A549 (cell line): Measurements from ENCODE around the gene SLC28A1.

Experiments used
- CBX2 ChIP-seq: fragments of 200-600 bp; sonication (generic); IDR thresholded peaks from 2 replicates; pipeline ENCODE4 v1.6.1; 2016; ENCODE audit warnings: low read depth, mild to moderate bottlenecking, borderline replicate concordance
- CEBPB ChIP-seq, 2 experiments: fragments of >200 bp in 1 of 2; sonication (Bioruptor Twin) in 1 of 2; formaldehyde crosslinking in 1 of 2; IDR thresholded peaks; 2 replicates each; pipeline ENCODE4 v1.6.1; 2012 to 2016
- CHD2 ChIP-seq: fragments of 150-350 bp; IDR thresholded peaks from 2 replicates; pipeline ENCODE4 v1.6.1; 2014; ENCODE audit warnings: low read length; ENCODE audit not compliant: partially characterized antibody
- HDAC2 ChIP-seq: fragments of 200-600 bp; sonication (generic); IDR thresholded peaks from 2 replicates; pipeline ENCODE4 v1.6.1; 2016
- KDM1A ChIP-seq: fragments of 200-600 bp; sonication (generic); IDR thresholded peaks from 2 replicates; pipeline ENCODE4 v1.6.1; 2016; ENCODE audit warnings: low read depth, mild to moderate bottlenecking
- KDM5A ChIP-seq: fragments of 200-600 bp; sonication (generic); IDR thresholded peaks from 2 replicates; pipeline ENCODE4 v1.6.1; 2016; ENCODE audit warnings: antibody characterized with exemption, mild to moderate bottlenecking
- NPAS2 ChIP-seq: fragments of 250-450 bp; sonication (Bioruptor Pico); IDR thresholded peaks from 2 replicates; pipeline ENCODE4 v1.8.0; 2022; ENCODE audit warnings: mild to moderate bottlenecking, moderate library complexity, borderline replicate concordance
- POLR2A ChIP-seq: IDR thresholded peaks from 2 replicates; pipeline ENCODE4 v1.6.1; 2012; ENCODE audit warnings: mild to moderate bottlenecking, low read length
- POLR2AphosphoS2 ChIP-seq: conservative IDR thresholded peaks from 2 replicates; pipeline ENCODE4 v1.6.1; 2012; ENCODE audit warnings: low read length, improper control_type of control experiment, inconsistent platforms
- TF ChIP-seq, protein P1 (sequence below): fragments of >200 bp; sonication (Bioruptor Twin); formaldehyde crosslinking; IDR thresholded peaks from 3 replicates; pipeline ENCODE4 v1.5.1; 2016
- TF ChIP-seq, protein P2 (sequence below): IDR thresholded peaks from 2 replicates; pipeline ENCODE4 v1.6.1; 2012
- TF ChIP-seq, protein P3 (sequence below): fragments of 450-650 bp; IDR thresholded peaks from 2 replicates; pipeline ENCODE4 v1.6.1; 2014; ENCODE audit warnings: antibody characterized with exemption
- TF ChIP-seq, protein P4 (sequence below): fragments of >200 bp; sonication (Bioruptor Twin); formaldehyde crosslinking; IDR thresholded peaks from 2 replicates; pipeline ENCODE4 v1.6.1; 2016
- TF ChIP-seq, protein P5 (sequence below): IDR thresholded peaks from 2 replicates; pipeline ENCODE4 v1.6.1; 2012

DNA sequence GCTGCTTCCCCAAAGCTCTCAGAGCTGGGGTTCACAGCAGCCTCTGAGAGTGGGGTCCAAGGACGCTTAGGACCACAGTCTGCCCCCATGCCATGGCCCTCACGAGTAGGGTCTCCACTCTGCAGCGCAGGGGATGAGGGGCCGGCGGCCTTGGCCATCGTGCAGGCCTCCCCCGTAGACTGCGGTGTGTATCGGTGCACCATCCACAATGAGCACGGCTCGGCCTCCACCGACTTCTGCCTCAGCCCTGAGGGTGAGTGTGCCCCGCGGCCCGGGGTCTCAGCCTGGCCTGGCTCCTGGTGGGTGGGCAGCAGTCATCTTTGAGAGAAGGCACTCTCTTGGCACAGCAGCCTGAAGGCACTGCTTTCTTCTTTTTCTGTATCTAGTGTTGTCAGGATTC lies 24.8 kb upstream of the SLC28A1 start:
- TF ChIP-seq, protein P1, sequence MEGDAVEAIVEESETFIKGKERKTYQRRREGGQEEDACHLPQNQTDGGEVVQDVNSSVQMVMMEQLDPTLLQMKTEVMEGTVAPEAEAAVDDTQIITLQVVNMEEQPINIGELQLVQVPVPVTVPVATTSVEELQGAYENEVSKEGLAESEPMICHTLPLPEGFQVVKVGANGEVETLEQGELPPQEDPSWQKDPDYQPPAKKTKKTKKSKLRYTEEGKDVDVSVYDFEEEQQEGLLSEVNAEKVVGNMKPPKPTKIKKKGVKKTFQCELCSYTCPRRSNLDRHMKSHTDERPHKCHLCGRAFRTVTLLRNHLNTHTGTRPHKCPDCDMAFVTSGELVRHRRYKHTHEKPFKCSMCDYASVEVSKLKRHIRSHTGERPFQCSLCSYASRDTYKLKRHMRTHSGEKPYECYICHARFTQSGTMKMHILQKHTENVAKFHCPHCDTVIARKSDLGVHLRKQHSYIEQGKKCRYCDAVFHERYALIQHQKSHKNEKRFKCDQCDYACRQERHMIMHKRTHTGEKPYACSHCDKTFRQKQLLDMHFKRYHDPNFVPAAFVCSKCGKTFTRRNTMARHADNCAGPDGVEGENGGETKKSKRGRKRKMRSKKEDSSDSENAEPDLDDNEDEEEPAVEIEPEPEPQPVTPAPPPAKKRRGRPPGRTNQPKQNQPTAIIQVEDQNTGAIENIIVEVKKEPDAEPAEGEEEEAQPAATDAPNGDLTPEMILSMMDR: no peak
- TF ChIP-seq POLR2A (no peak), POLR2AphosphoS2 (no peak), CHD2 (no peak), CEBPB (IDR thresholded peaks at IDR 0.05) (no peak), KDM5A (no peak), NPAS2 (CRISPR knock-in tag) (no peak), CBX2 (no peak), KDM1A (no peak), HDAC2 (no peak)
- TF ChIP-seq, protein P2, sequence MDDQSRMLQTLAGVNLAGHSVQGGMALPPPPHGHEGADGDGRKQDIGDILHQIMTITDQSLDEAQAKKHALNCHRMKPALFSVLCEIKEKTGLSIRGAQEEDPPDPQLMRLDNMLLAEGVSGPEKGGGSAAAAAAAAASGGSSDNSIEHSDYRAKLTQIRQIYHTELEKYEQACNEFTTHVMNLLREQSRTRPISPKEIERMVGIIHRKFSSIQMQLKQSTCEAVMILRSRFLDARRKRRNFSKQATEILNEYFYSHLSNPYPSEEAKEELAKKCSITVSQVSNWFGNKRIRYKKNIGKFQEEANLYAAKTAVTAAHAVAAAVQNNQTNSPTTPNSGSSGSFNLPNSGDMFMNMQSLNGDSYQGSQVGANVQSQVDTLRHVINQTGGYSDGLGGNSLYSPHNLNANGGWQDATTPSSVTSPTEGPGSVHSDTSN: no peak
- TF ChIP-seq, protein P3, sequence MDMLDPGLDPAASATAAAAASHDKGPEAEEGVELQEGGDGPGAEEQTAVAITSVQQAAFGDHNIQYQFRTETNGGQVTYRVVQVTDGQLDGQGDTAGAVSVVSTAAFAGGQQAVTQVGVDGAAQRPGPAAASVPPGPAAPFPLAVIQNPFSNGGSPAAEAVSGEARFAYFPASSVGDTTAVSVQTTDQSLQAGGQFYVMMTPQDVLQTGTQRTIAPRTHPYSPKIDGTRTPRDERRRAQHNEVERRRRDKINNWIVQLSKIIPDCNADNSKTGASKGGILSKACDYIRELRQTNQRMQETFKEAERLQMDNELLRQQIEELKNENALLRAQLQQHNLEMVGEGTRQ: no peak
- TF ChIP-seq, protein P4, sequence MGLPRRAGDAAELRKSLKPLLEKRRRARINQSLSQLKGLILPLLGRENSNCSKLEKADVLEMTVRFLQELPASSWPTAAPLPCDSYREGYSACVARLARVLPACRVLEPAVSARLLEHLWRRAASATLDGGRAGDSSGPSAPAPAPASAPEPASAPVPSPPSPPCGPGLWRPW: no peak
- TF ChIP-seq, protein P5, sequence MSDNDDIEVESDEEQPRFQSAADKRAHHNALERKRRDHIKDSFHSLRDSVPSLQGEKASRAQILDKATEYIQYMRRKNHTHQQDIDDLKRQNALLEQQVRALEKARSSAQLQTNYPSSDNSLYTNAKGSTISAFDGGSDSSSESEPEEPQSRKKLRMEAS: no peak
